HepG2 (cell line): ENCODE measurements around the gene RABGGTA. TPM values are rescaled to one million over a fixed set of nuclear protein-coding genes. Genes with fewer than 3 reads are reported as not detected.

Source experiments
- BRCA1 ChIP-seq: sonication (generic); formaldehyde crosslinking; IDR thresholded peaks from 2 replicates; pipeline ENCODE4 v1.4.0; 2020; ENCODE audit warnings: missing genetic modification reagents
- CHCHD3 ChIP-seq: sonication (generic); formaldehyde crosslinking; IDR thresholded peaks from 2 replicates; pipeline ENCODE4 v1.8.0; 2022; ENCODE audit warnings: mild to moderate bottlenecking, missing genetic modification reagents, moderate library complexity
- DNMT1 ChIP-seq: sonication (generic); formaldehyde crosslinking; IDR thresholded peaks from 2 replicates; pipeline ENCODE4 v1.5.1; 2020; ENCODE audit warnings: mild to moderate bottlenecking, missing genetic modification reagents
- GATAD2A ChIP-seq: IDR thresholded peaks from 2 replicates; pipeline ENCODE4 v1.6.1; 2016
- HOXA9 ChIP-seq: sonication (generic); formaldehyde crosslinking; IDR thresholded peaks from 2 replicates; pipeline ENCODE4 v1.8.1; 2022; ENCODE audit warnings: missing genetic modification reagents, mild to moderate bottlenecking, moderate library complexity, borderline replicate concordance
- IRF2 ChIP-seq: IDR thresholded peaks from 2 replicates; pipeline ENCODE4 v1.6.1; 2018; ENCODE audit warnings: missing genetic modification reagents, missing compliant biosample characterization
- MBD4 ChIP-seq: IDR thresholded peaks from 2 replicates; pipeline ENCODE4 v1.6.1; 2012; ENCODE audit warnings: low read length, inconsistent platforms, borderline replicate concordance
- NR3C1 ChIP-seq: sonication (generic); formaldehyde crosslinking; IDR thresholded peaks from 2 replicates; pipeline ENCODE4 v1.4.0; 2020; ENCODE audit warnings: missing genetic modification reagents
- SIX4 ChIP-seq: sonication (generic); formaldehyde crosslinking; IDR thresholded peaks from 2 replicates; pipeline ENCODE4 v1.4.0; 2020; ENCODE audit warnings: missing genetic modification reagents
- ZNF124 ChIP-seq: sonication (generic); formaldehyde crosslinking; IDR thresholded peaks from 2 replicates; pipeline ENCODE4 v1.4.0; 2020; ENCODE audit warnings: missing genetic modification reagents
- ZNF34 ChIP-seq: sonication (generic); formaldehyde crosslinking; IDR thresholded peaks from 2 replicates; pipeline ENCODE4 v1.4.0; 2020; ENCODE audit warnings: mild to moderate bottlenecking, missing genetic modification reagents, borderline replicate concordance
- ZNF552 ChIP-seq: sonication (generic); formaldehyde crosslinking; IDR thresholded peaks from 2 replicates; pipeline ENCODE4 v1.9.0; 2022; ENCODE audit warnings: missing genetic modification reagents, mild to moderate bottlenecking, borderline replicate concordance
- ZNF670 ChIP-seq: sonication (generic); formaldehyde crosslinking; IDR thresholded peaks from 2 replicates; pipeline ENCODE4 v1.8.0; 2022; ENCODE audit warnings: mild to moderate bottlenecking, missing genetic modification reagents, borderline replicate concordance
- ZNF678 ChIP-seq: sonication (generic); formaldehyde crosslinking; IDR thresholded peaks from 2 replicates; pipeline ENCODE4 v1.4.0; 2020; ENCODE audit warnings: mild to moderate bottlenecking, missing genetic modification reagents
- polyA plus RNA-seq, 8 experiments: library from polyadenylated mRNA; depleted of rRNA in 3 of 8; stranded (reverse) in 7 of 8; unstranded in 1 of 8; fragments of >200 nt; fragmentation: Illumina TruSeq in 4 of 8; extraction: Trizol in 4 of 8; gene quantifications; 2 replicates each; pipeline versions ENCODE4 v1.2.1 to v1.2.3, GENCODE V29; 2011 to 2016; ENCODE audit warnings: low read depth in 4 of 8, missing spikeins in 1 of 8, mixed read lengths in 1 of 8; ENCODE audit not compliant: insufficient read depth in 1 of 8
- total RNA-seq, 5 experiments: library from RNA; depleted of rRNA; stranded (reverse); fragments of >200 nt; fragmentation: Illumina TruSeq; extraction: Trizol; gene quantifications; 2 replicates each; pipeline ENCODE4 v1.2.3, GENCODE V29; 2016; ENCODE audit warnings: low read depth in 1 of 5
- TF ChIP-seq, protein P1 (sequence below): sonication (generic); formaldehyde crosslinking; IDR thresholded peaks from 2 replicates; pipeline ENCODE4 v1.4.0; 2020; ENCODE audit warnings: missing genetic modification reagents
- TF ChIP-seq, protein P2 (sequence below): sonication (generic); formaldehyde crosslinking; IDR thresholded peaks from 2 replicates; pipeline ENCODE4 v1.5.1; 2020; ENCODE audit warnings: missing genetic modification reagents, mild to moderate bottlenecking, borderline replicate concordance
- TF ChIP-seq, protein P3 (sequence below): sonication (generic); formaldehyde crosslinking; IDR thresholded peaks from 2 replicates; pipeline ENCODE4 v1.5.0; 2020; ENCODE audit warnings: missing genetic modification reagents
- TF ChIP-seq, protein P4 (sequence below): sonication (generic); formaldehyde crosslinking; IDR thresholded peaks from 2 replicates; pipeline ENCODE4 v1.8.1; 2023; ENCODE audit warnings: missing genetic modification reagents, inconsistent platforms, borderline replicate concordance
- TF ChIP-seq, protein P5 (sequence below): sonication (generic); formaldehyde crosslinking; IDR thresholded peaks from 2 replicates; pipeline ENCODE4 v1.8.0; 2022; ENCODE audit warnings: mild to moderate bottlenecking, missing genetic modification reagents; ENCODE audit not compliant: insufficient replicate concordance

Gene RABGGTA
- total and polyA plus RNA-seq, 2 of the 13 experiments (the other 11 are each of a cell fraction or from before 2014, with no cell fraction given), result 57.9 to 90.8 TPM

DNA sequence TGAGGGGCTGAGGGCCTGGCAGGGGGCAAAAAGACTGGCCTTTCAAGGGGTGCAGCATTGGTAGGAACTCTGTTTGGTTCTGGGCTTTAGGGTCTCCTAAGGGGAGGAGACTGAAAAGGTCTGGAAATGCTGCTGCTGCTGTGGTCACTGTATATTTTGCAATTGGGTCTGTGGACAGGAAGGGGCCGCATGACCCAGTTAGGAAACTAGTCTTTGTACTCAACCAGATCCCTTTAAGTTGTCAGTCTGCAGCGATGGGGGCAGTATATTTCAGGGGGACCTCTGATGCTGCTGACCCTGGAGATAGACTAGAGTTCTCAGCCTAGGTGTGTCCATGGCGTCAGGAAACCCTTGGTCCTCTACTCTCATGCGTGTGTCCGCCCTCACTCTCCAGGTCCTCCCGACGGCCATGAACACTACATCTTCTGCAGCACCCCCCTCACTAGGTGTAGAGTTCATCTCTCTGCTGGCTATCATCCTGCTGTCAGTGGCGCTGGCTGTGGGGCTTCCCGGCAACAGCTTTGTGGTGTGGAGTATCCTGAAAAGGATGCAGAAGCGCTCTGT lies 43.9 kb upstream of the RABGGTA start (continued):
- TF ChIP-seq, protein P1, sequence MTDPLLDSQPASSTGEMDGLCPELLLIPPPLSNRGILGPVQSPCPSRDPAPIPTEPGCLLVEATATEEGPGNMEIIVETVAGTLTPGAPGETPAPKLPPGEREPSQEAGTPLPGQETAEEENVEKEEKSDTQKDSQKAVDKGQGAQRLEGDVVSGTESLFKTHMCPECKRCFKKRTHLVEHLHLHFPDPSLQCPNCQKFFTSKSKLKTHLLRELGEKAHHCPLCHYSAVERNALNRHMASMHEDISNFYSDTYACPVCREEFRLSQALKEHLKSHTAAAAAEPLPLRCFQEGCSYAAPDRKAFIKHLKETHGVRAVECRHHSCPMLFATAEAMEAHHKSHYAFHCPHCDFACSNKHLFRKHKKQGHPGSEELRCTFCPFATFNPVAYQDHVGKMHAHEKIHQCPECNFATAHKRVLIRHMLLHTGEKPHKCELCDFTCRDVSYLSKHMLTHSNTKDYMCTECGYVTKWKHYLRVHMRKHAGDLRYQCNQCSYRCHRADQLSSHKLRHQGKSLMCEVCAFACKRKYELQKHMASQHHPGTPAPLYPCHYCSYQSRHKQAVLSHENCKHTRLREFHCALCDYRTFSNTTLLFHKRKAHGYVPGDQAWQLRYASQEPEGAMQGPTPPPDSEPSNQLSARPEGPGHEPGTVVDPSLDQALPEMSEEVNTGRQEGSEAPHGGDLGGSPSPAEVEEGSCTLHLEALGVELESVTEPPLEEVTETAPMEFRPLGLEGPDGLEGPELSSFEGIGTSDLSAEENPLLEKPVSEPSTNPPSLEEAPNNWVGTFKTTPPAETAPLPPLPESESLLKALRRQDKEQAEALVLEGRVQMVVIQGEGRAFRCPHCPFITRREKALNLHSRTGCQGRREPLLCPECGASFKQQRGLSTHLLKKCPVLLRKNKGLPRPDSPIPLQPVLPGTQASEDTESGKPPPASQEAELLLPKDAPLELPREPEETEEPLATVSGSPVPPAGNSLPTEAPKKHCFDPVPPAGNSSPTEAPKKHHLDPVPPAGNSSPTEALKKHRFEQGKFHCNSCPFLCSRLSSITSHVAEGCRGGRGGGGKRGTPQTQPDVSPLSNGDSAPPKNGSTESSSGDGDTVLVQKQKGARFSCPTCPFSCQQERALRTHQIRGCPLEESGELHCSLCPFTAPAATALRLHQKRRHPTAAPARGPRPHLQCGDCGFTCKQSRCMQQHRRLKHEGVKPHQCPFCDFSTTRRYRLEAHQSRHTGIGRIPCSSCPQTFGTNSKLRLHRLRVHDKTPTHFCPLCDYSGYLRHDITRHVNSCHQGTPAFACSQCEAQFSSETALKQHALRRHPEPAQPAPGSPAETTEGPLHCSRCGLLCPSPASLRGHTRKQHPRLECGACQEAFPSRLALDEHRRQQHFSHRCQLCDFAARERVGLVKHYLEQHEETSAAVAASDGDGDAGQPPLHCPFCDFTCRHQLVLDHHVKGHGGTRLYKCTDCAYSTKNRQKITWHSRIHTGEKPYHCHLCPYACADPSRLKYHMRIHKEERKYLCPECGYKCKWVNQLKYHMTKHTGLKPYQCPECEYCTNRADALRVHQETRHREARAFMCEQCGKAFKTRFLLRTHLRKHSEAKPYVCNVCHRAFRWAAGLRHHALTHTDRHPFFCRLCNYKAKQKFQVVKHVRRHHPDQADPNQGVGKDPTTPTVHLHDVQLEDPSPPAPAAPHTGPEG (CRISPR knock-in tag), result no peak
- TF ChIP-seq, protein P2, sequence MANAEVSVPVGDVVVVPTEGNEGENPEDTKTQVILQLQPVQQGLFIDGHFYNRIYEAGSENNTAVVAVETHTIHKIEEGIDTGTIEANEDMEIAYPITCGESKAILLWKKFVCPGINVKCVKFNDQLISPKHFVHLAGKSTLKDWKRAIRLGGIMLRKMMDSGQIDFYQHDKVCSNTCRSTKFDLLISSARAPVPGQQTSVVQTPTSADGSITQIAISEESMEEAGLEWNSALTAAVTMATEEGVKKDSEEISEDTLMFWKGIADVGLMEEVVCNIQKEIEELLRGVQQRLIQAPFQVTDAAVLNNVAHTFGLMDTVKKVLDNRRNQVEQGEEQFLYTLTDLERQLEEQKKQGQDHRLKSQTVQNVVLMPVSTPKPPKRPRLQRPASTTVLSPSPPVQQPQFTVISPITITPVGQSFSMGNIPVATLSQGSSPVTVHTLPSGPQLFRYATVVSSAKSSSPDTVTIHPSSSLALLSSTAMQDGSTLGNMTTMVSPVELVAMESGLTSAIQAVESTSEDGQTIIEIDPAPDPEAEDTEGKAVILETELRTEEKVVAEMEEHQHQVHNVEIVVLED (CRISPR knock-in tag), result no peak
- TF ChIP-seq ZNF678 (no peak), GATAD2A (CRISPR knock-in tag) (peak; percentile 51; the same call in 1 of the 2 replicates), ZNF552 (CRISPR knock-in tag) (no peak), ZNF670 (CRISPR knock-in tag) (no peak), CHCHD3 (no peak), BRCA1 (CRISPR knock-in tag) (no peak), ZNF124 (CRISPR knock-in tag) (no peak), NR3C1 (CRISPR knock-in tag) (no peak), IRF2 (no peak), ZNF34 (CRISPR knock-in tag) (no peak), HOXA9 (CRISPR knock-in tag) (no peak), SIX4 (no peak), MBD4 (no peak), DNMT1 (CRISPR knock-in tag) (no peak)
- TF ChIP-seq, protein P3, sequence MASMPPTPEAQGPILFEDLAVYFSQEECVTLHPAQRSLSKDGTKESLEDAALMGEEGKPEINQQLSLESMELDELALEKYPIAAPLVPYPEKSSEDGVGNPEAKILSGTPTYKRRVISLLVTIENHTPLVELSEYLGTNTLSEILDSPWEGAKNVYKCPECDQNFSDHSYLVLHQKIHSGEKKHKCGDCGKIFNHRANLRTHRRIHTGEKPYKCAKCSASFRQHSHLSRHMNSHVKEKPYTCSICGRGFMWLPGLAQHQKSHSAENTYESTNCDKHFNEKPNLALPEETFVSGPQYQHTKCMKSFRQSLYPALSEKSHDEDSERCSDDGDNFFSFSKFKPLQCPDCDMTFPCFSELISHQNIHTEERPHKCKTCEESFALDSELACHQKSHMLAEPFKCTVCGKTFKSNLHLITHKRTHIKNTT, result no peak
- TF ChIP-seq, protein P4, sequence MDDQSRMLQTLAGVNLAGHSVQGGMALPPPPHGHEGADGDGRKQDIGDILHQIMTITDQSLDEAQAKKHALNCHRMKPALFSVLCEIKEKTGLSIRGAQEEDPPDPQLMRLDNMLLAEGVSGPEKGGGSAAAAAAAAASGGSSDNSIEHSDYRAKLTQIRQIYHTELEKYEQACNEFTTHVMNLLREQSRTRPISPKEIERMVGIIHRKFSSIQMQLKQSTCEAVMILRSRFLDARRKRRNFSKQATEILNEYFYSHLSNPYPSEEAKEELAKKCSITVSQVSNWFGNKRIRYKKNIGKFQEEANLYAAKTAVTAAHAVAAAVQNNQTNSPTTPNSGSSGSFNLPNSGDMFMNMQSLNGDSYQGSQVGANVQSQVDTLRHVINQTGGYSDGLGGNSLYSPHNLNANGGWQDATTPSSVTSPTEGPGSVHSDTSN, result no peak
- TF ChIP-seq, protein P5, sequence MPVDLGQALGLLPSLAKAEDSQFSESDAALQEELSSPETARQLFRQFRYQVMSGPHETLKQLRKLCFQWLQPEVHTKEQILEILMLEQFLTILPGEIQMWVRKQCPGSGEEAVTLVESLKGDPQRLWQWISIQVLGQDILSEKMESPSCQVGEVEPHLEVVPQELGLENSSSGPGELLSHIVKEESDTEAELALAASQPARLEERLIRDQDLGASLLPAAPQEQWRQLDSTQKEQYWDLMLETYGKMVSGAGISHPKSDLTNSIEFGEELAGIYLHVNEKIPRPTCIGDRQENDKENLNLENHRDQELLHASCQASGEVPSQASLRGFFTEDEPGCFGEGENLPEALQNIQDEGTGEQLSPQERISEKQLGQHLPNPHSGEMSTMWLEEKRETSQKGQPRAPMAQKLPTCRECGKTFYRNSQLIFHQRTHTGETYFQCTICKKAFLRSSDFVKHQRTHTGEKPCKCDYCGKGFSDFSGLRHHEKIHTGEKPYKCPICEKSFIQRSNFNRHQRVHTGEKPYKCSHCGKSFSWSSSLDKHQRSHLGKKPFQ (CRISPR knock-in tag), result no peak
